ENCODE measurements around the gene SLC10A6. TPM values are rescaled to one million over a fixed set of nuclear protein-coding genes. Genes with fewer than 3 reads are reported as not detected.
A peak's percentile ranks its signal among the peaks of the same experiment; 100 is the strongest.

The SLC10A6 gene, protein sequence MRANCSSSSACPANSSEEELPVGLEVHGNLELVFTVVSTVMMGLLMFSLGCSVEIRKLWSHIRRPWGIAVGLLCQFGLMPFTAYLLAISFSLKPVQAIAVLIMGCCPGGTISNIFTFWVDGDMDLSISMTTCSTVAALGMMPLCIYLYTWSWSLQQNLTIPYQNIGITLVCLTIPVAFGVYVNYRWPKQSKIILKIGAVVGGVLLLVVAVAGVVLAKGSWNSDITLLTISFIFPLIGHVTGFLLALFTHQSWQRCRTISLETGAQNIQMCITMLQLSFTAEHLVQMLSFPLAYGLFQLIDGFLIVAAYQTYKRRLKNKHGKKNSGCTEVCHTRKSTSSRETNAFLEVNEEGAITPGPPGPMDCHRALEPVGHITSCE
- total RNA-seq (under 1 TPM in 7 of 9 donors, not detected in 2; 0.11 to 0.96 (median 0.65) TPM), polyA plus RNA-seq (under 1 TPM in 2 of 3 donors, not detected in 1; 0.17 to 0.42 TPM)
- long read RNA-seq, donor 1: 0 reads
- long read RNA-seq, donor 2: 0 reads
- long read RNA-seq, donor 3: 0 reads
- long read RNA-seq, donor 4: 0 reads
- long read RNA-seq, donor 5: 0 reads
- long read RNA-seq, donor 6: 0 reads
- long read RNA-seq, donor 7: 0 reads
- long read RNA-seq, donor 8: 0 reads
- long read RNA-seq, donor 9: 0 reads
- long read RNA-seq, donor 10: 0 reads

DNA sequence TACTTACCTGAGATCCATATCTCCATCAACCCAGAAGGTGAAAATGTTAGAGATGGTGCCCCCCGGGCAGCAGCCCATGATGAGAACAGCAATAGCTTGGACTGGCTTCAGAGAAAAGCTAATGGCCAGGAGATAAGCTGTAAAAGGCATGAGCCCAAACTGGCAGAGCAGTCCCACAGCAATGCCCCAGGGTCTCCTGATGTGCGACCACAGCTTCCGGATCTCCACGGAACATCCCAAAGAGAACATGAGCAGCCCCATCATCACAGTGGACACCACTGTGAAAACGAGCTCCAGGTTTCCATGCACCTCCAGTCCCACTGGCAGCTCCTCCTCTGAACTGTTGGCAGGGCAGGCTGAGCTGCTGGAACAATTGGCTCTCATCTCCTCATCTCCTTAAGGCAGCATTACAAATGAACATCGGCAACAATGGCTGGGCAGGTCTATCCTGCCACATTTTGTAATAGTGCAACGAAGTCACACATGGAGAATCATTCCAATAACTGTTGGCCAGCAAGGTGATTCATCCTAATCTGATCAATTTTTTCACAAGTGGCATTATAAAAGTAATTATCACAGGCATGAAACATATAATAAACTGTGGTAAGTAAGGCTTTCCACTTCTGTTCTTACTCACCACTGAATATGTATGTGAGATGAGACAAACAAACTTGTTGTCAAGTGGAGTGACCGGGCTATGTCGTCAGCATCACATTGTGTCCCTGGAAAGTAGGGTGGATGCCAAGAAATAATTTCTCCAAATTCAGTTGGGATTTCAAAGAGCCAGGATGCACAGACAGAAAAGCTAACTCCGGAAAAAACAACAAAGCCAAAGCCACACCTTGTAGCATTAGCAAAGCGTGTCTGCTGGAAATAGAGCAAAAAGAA is at the start of gene SLC10A6:
Gene SLC10A6, minus strand, starts transcription at position 653 of the 888 bp plus-strand sequence. Its CDS starts 269 bp downstream, at position 384.
- 76 to 80% (median 78%) methylated on average over 9 to 11 of the region's 11 CpGs for WGBS, 4 donors
- peak in 3 of 7 donors; percentile 13 to 23 (median 15) for DNase-seq
- H3K27ac ChIP-seq: peak within 1 kb of the TSS in 2 of 5 donors; percentile 22 to 40

DNA sequence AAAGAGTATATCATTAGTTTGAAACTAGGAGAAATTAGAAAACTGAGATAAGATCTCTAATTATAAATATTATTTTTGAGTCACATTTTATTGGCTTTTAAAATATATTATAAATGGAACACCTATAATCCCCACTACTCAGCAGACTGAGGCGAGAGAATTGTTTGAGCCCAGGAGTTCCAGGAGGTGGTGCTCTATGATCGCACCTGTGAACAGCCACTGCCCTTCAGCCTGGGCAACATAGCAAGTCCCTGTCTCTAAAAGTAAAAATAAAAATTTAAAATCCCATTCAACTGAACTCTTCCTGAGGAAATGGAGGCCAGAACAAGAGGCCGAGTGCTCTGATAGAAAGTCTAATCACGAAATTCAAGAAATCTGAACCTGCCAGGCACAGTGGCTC is 49.4 kb upstream of the SLC10A6 start:
- intact Hi-C loops (cut with DNase I): no loop called here
- H3K9me3 ChIP-seq (replicated peaks in 1 of 3): no peaks in the 10 kb centered on the region
- DNase-seq: peak in 1 of 7 donors; percentile 28
- WGBS, 4 donors: 86 to 93% (median 87%) methylated on average over 4 of the region's 4 CpGs
- no peak for TF ChIP-seq POLR2A (IDR thresholded peaks at IDR 0.05)
- TF ChIP-seq, protein P1, sequence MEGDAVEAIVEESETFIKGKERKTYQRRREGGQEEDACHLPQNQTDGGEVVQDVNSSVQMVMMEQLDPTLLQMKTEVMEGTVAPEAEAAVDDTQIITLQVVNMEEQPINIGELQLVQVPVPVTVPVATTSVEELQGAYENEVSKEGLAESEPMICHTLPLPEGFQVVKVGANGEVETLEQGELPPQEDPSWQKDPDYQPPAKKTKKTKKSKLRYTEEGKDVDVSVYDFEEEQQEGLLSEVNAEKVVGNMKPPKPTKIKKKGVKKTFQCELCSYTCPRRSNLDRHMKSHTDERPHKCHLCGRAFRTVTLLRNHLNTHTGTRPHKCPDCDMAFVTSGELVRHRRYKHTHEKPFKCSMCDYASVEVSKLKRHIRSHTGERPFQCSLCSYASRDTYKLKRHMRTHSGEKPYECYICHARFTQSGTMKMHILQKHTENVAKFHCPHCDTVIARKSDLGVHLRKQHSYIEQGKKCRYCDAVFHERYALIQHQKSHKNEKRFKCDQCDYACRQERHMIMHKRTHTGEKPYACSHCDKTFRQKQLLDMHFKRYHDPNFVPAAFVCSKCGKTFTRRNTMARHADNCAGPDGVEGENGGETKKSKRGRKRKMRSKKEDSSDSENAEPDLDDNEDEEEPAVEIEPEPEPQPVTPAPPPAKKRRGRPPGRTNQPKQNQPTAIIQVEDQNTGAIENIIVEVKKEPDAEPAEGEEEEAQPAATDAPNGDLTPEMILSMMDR (IDR thresholded peaks at IDR 0.05): peak in 4 of 6 experiments; percentile 9 to 26 (median 18)
- H3K4me1 ChIP-seq (replicated peaks in 1 of 2): peaks cover 0 to 9% of the 10 kb centered on the region in 2 donors
- no peak overlapping the region for H3K4me3 ChIP-seq
- H3K27me3 ChIP-seq: no peaks in the 10 kb centered on the region
- no peak overlapping the region for H3K27ac ChIP-seq
- no peaks in the 10 kb centered on the region for H3K36me3 ChIP-seq (replicated peaks in 1 of 2)

More for the DNA sequence above, at the start of gene SLC10A6:
- Histone ChIP-seq H3K4me1 (replicated peaks in 1 of 2) (no peaks in the 10 kb centered on the region), H3K27me3 (no peaks in the 10 kb centered on the region), H3K9me3 (replicated peaks in 1 of 3) (no peaks in the 10 kb centered on the region), H3K4me3 (no peak within 1 kb of the TSS), H3K36me3 (replicated peaks in 1 of 2) (no peaks in the 10 kb centered on the region)
- intact Hi-C loops (cut with DNase I): no loop called here
- TF ChIP-seq, protein P1 (IDR thresholded peaks at IDR 0.05): no peak
- TF ChIP-seq POLR2A (IDR thresholded peaks at IDR 0.05): no peak

DNA sequence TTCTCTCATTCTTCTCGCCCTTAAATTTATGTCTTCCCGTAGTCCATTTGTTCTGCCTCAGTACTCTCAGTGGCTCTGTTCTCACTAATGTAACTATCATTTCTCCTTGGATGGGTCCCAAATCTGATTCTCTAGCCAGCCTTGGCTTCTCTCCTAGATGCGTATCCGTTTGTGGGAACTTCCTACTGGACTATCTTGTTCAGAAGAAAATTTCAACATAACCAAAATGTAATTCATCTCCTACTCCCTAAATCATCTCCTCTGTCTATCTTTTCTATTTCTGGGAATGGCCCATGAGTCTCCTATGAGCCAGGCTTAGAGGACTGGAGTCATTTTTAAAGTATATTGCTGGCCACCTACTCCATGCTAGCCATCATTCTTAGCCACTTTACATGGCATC is 47.4 kb upstream of the SLC10A6 start:
- Histone ChIP-seq H3K4me1 (replicated peaks in 1 of 2) (peaks cover 3 to 12% of the 10 kb centered on the region in 2 donors), H3K36me3 (replicated peaks in 1 of 2) (no peaks in the 10 kb centered on the region), H3K4me3 (no peak overlapping the region), H3K27me3 (no peaks in the 10 kb centered on the region), H3K27ac (peak overlapping the region in 2 of 5 donors; percentile 33 to 57), H3K9me3 (replicated peaks in 1 of 3) (no peaks in the 10 kb centered on the region)
- TF ChIP-seq, protein P1 (IDR thresholded peaks at IDR 0.05): no peak
- no peak for TF ChIP-seq POLR2A (IDR thresholded peaks at IDR 0.05)
- WGBS, 4 donors: 32 to 44% (median 37%) methylated on average over 4 of the region's 4 CpGs
- peak in 5 of 7 donors; percentile 55 to 75 (median 70) for DNase-seq
- intact Hi-C loops (cut with DNase I): no loop called here

All from adrenal gland (tissue), 19 donors.